ENCODE measurements around the gene BCORL1.

The BCORL1 gene

GRCh38 chrX:130060122-130061069 lies 78.0 kb downstream of the BCORL1 start:
- DNase-seq, result peak; percentile 86

- no peak for DNase-seq
These were observed 84.7 kb downstream of the BCORL1 start for GRCh38 chrX:130066975-130067615.

GRCh38 chrX:130071611-130072344 lies 89.3 kb downstream of the BCORL1 start:
- no peak for DNase-seq

GRCh38 chrX:130072345-130072740 lies 89.9 kb downstream of the BCORL1 start:
- DNase-seq, result no peak

GRCh38 chrX:130075777-130076176 lies 93.3 kb downstream of the BCORL1 start:
- DNase-seq, result no peak

GRCh38 chrX:130079824-130080406 lies 97.5 kb downstream of the BCORL1 start:
- peak; percentile 75 for DNase-seq

- no peak for DNase-seq
These were observed 98.4 kb downstream of the BCORL1 start for GRCh38 chrX:130080791-130081367.

GRCh38 chrX:130081421-130082045 lies 99.1 kb downstream of the BCORL1 start:
- DNase-seq, result no peak

- peak; percentile 65 for DNase-seq
These were observed 100.0 kb downstream of the BCORL1 start for GRCh38 chrX:130082244-130083106.

GRCh38 chrX:130083107-130083490 lies 100.7 kb downstream of the BCORL1 start:
- no peak for DNase-seq

GRCh38 chrX:130083656-130084382 lies 101.4 kb downstream of the BCORL1 start:
- peak; percentile 29 for DNase-seq

- DNase-seq, result no peak
These were observed 102.3 kb downstream of the BCORL1 start for GRCh38 chrX:130084631-130085237.

- no peak for DNase-seq
These were observed 103.4 kb downstream of the BCORL1 start for GRCh38 chrX:130085551-130086446.

- peak; percentile 79 for DNase-seq
These were observed 104.2 kb downstream of the BCORL1 start for GRCh38 chrX:130086447-130087206.

- no peak for DNase-seq
These were observed 107.9 kb downstream of the BCORL1 start for GRCh38 chrX:130090364-130090763.

GRCh38 chrX:130091980-130092522 lies 109.6 kb downstream of the BCORL1 start:
- DNase-seq, result peak; percentile 84

GRCh38 chrX:130093271-130093670 lies 110.8 kb downstream of the BCORL1 start:
- no peak for DNase-seq

GRCh38 chrX:130094696-130095095 lies 112.3 kb downstream of the BCORL1 start:
- peak; percentile 22 for DNase-seq

Measured in CD4-positive, alpha-beta T cell treated with Interleukin-17A for 4 hours (primary cell).